ENCODE results near the gene SH3RF3.

Gene SH3RF3

GRCh38 chr2:109419960-109420370, 291.0 kb downstream of the SH3RF3 start:
- Histone ChIP-seq H3K27ac (replicated peaks; ENCODE audit: low read length) (no peak overlapping the region), H3K14ac (ENCODE audit: low read length) (no peak overlapping the region), H4K91ac (ENCODE audit: low read depth, low read length, poor library complexity) (no peak overlapping the region), H3K36me3 (replicated peaks in 1 of 2; ENCODE audit: control insufficient read depth in 2 of 2, insufficient read depth in 2 of 2, low read length in 2 of 2) (no peaks in the 10 kb centered on the region), H3K9me3 (replicated peaks in 1 of 2; ENCODE audit: control insufficient read depth in 2 of 2, insufficient read depth in 1 of 2, low read depth in 1 of 2, low read length in 2 of 2) (no peaks in the 10 kb centered on the region), H3K4me2 (ENCODE audit: insufficient read depth, low read length, poor library complexity, severe bottlenecking) (no peak overlapping the region), H3K79me1 (ENCODE audit: low read depth, low read length) (no peaks in the 10 kb centered on the region), H3K23ac (ENCODE audit: low read depth, low read length, poor library complexity) (no peak overlapping the region), H2BK12ac (ENCODE audit: low read length) (no peak overlapping the region), H3K4ac (ENCODE audit: low read length) (no peak overlapping the region), H2BK120ac (ENCODE audit: low read depth, low read length) (no peak overlapping the region), H3K9ac (ENCODE audit: low read depth, low read length, poor library complexity) (no peak overlapping the region), H2AK5ac (ENCODE audit: low read depth, low read length) (no peak overlapping the region), H2BK15ac (ENCODE audit: low read length) (no peak overlapping the region), H3K4me1 (ENCODE audit: control insufficient read depth in 2 of 2, insufficient read depth in 1 of 2, low read depth in 1 of 2, low read length in 2 of 2) (peaks cover 0 to 5% of the 10 kb centered on the region in 2 donors), H2AFZ (ENCODE audit: low read length) (no peak overlapping the region), H2BK5ac (ENCODE audit: low read length) (no peak overlapping the region), H3K4me3 (ENCODE audit: low read length in 2 of 2) (no peak overlapping the region), H3K27me3 (ENCODE audit: control insufficient read depth in 3 of 3, insufficient read depth in 3 of 3, low read depth in 1 of 3, low read length in 3 of 3) (no peaks in the 10 kb centered on the region), H4K8ac (ENCODE audit: low read depth, low read length) (no peak overlapping the region), H3K18ac (ENCODE audit: low read length) (no peak overlapping the region)
- no CpG with 5 or more reads among the region's 5 CpGs for WGBS, 2 donors (ENCODE audit: extremely low coverage in 2 of 2, insufficient read length in 2 of 2, insufficient replicate concordance in 1 of 2)
- no peak for DNase-seq (ENCODE audit: low spot score)

GRCh38 chr2:109421101-109421500, 292.1 kb downstream of the SH3RF3 start:
- Histone ChIP-seq H3K4me3 (ENCODE audit: low read length in 2 of 2) (no peak overlapping the region), H3K4me1 (ENCODE audit: control insufficient read depth in 2 of 2, insufficient read depth in 1 of 2, low read depth in 1 of 2, low read length in 2 of 2) (peaks cover 0 to under 1% of the 10 kb centered on the region in 2 donors), H3K79me1 (ENCODE audit: low read depth, low read length) (no peaks in the 10 kb centered on the region), H3K4me2 (ENCODE audit: insufficient read depth, low read length, poor library complexity, severe bottlenecking) (no peak overlapping the region), H3K4ac (ENCODE audit: low read length) (no peak overlapping the region), H3K9ac (ENCODE audit: low read depth, low read length, poor library complexity) (no peak overlapping the region), H4K91ac (ENCODE audit: low read depth, low read length, poor library complexity) (no peak overlapping the region), H2BK120ac (ENCODE audit: low read depth, low read length) (no peak overlapping the region), H3K27me3 (ENCODE audit: control insufficient read depth in 3 of 3, insufficient read depth in 3 of 3, low read depth in 1 of 3, low read length in 3 of 3) (no peaks in the 10 kb centered on the region), H3K36me3 (replicated peaks in 1 of 2; ENCODE audit: control insufficient read depth in 2 of 2, insufficient read depth in 2 of 2, low read length in 2 of 2) (no peaks in the 10 kb centered on the region), H3K14ac (ENCODE audit: low read length) (no peak overlapping the region), H3K9me3 (replicated peaks in 1 of 2; ENCODE audit: control insufficient read depth in 2 of 2, insufficient read depth in 1 of 2, low read depth in 1 of 2, low read length in 2 of 2) (no peaks in the 10 kb centered on the region), H4K8ac (ENCODE audit: low read depth, low read length) (no peak overlapping the region), H2BK12ac (ENCODE audit: low read length) (no peak overlapping the region), H2AFZ (ENCODE audit: low read length) (no peak overlapping the region), H2BK5ac (ENCODE audit: low read length) (no peak overlapping the region), H2BK15ac (ENCODE audit: low read length) (no peak overlapping the region), H2AK5ac (ENCODE audit: low read depth, low read length) (no peak overlapping the region), H3K18ac (ENCODE audit: low read length) (no peak overlapping the region), H3K23ac (ENCODE audit: low read depth, low read length, poor library complexity) (no peak overlapping the region), H3K27ac (replicated peaks; ENCODE audit: low read length) (no peak overlapping the region)
- WGBS, 2 donors (ENCODE audit: extremely low coverage in 2 of 2, insufficient read length in 2 of 2, insufficient replicate concordance in 1 of 2) = no CpG with 5 or more reads among the region's 3 CpGs
- DNase-seq (ENCODE audit: low spot score) = no peak

- no CpG with 5 or more reads among the region's 3 CpGs for WGBS, 2 donors (ENCODE audit: extremely low coverage in 2 of 2, insufficient read length in 2 of 2, insufficient replicate concordance in 1 of 2)
- Histone ChIP-seq H2BK12ac (ENCODE audit: low read length) (no peak overlapping the region), H3K36me3 (replicated peaks in 1 of 2; ENCODE audit: control insufficient read depth in 2 of 2, insufficient read depth in 2 of 2, low read length in 2 of 2) (no peaks in the 10 kb centered on the region)
Measured at GRCh38 chr2:109421642-109422041, 292.6 kb downstream of the SH3RF3 start.

GRCh38 chr2:109422071-109422757, 293.2 kb downstream of the SH3RF3 start:
- Histone ChIP-seq H3K4me2 (ENCODE audit: insufficient read depth, low read length, poor library complexity, severe bottlenecking) (no peak overlapping the region), H3K9me3 (replicated peaks in 1 of 2; ENCODE audit: control insufficient read depth in 2 of 2, insufficient read depth in 1 of 2, low read depth in 1 of 2, low read length in 2 of 2) (no peaks in the 10 kb centered on the region), H3K18ac (ENCODE audit: low read length) (no peak overlapping the region), H2AFZ (ENCODE audit: low read length) (no peak overlapping the region), H3K23ac (ENCODE audit: low read depth, low read length, poor library complexity) (peak overlapping the region; percentile 44), H3K79me1 (ENCODE audit: low read depth, low read length) (no peaks in the 10 kb centered on the region), H3K9ac (ENCODE audit: low read depth, low read length, poor library complexity) (no peak overlapping the region), H2BK12ac (ENCODE audit: low read length) (no peak overlapping the region), H3K27ac (replicated peaks; ENCODE audit: low read length) (no peak overlapping the region), H2AK5ac (ENCODE audit: low read depth, low read length) (no peak overlapping the region), H3K27me3 (ENCODE audit: control insufficient read depth in 3 of 3, insufficient read depth in 3 of 3, low read depth in 1 of 3, low read length in 3 of 3) (no peaks in the 10 kb centered on the region), H3K4me3 (ENCODE audit: low read length in 2 of 2) (no peak overlapping the region), H2BK15ac (ENCODE audit: low read length) (no peak overlapping the region), H3K14ac (ENCODE audit: low read length) (no peak overlapping the region), H2BK120ac (ENCODE audit: low read depth, low read length) (no peak overlapping the region), H3K36me3 (replicated peaks in 1 of 2; ENCODE audit: control insufficient read depth in 2 of 2, insufficient read depth in 2 of 2, low read length in 2 of 2) (no peaks in the 10 kb centered on the region), H3K4me1 (ENCODE audit: control insufficient read depth in 2 of 2, insufficient read depth in 1 of 2, low read depth in 1 of 2, low read length in 2 of 2) (no peaks in the 10 kb centered on the region), H2BK5ac (ENCODE audit: low read length) (no peak overlapping the region), H3K4ac (ENCODE audit: low read length) (no peak overlapping the region), H4K91ac (ENCODE audit: low read depth, low read length, poor library complexity) (no peak overlapping the region), H4K8ac (ENCODE audit: low read depth, low read length) (no peak overlapping the region)
- no peak for DNase-seq (ENCODE audit: low spot score)
- WGBS, 2 donors (ENCODE audit: extremely low coverage in 2 of 2, insufficient read length in 2 of 2, insufficient replicate concordance in 1 of 2) = no CpG with 5 or more reads among the region's 10 CpGs

More at GRCh38 chr2:109421642-109422041, 292.6 kb downstream of the SH3RF3 start:
- H3K23ac ChIP-seq (ENCODE audit: low read depth, low read length, poor library complexity) = no peak overlapping the region
- H3K4ac ChIP-seq (ENCODE audit: low read length) = no peak overlapping the region
- H3K27ac ChIP-seq (replicated peaks; ENCODE audit: low read length) = no peak overlapping the region
- no peak overlapping the region for H4K91ac ChIP-seq (ENCODE audit: low read depth, low read length, poor library complexity)
- H2BK120ac ChIP-seq (ENCODE audit: low read depth, low read length) = no peak overlapping the region
- no peak overlapping the region for H3K4me2 ChIP-seq (ENCODE audit: insufficient read depth, low read length, poor library complexity, severe bottlenecking)
- no peak overlapping the region for H3K18ac ChIP-seq (ENCODE audit: low read length)
- no peak overlapping the region for H3K9ac ChIP-seq (ENCODE audit: low read depth, low read length, poor library complexity)
- no peaks in the 10 kb centered on the region for H3K9me3 ChIP-seq (replicated peaks in 1 of 2; ENCODE audit: control insufficient read depth in 2 of 2, insufficient read depth in 1 of 2, low read depth in 1 of 2, low read length in 2 of 2)
- no peak overlapping the region for H2BK5ac ChIP-seq (ENCODE audit: low read length)
- no peaks in the 10 kb centered on the region for H3K79me1 ChIP-seq (ENCODE audit: low read depth, low read length)
- H2AFZ ChIP-seq (ENCODE audit: low read length) = no peak overlapping the region
- H2BK15ac ChIP-seq (ENCODE audit: low read length) = no peak overlapping the region
- H4K8ac ChIP-seq (ENCODE audit: low read depth, low read length) = no peak overlapping the region
- H3K27me3 ChIP-seq (ENCODE audit: control insufficient read depth in 3 of 3, insufficient read depth in 3 of 3, low read depth in 1 of 3, low read length in 3 of 3) = no peaks in the 10 kb centered on the region
- H3K4me3 ChIP-seq (ENCODE audit: low read length in 2 of 2) = no peak overlapping the region
- no peak overlapping the region for H3K14ac ChIP-seq (ENCODE audit: low read length)
- H3K4me1 ChIP-seq (ENCODE audit: control insufficient read depth in 2 of 2, insufficient read depth in 1 of 2, low read depth in 1 of 2, low read length in 2 of 2) = no peaks in the 10 kb centered on the region
- no peak for DNase-seq (ENCODE audit: low spot score)
- H2AK5ac ChIP-seq (ENCODE audit: low read depth, low read length) = no peak overlapping the region
